IMR-90 (cell line): Measurements from ENCODE around the gene NRP2. TPM values are rescaled to one million over a fixed set of nuclear protein-coding genes. Genes with fewer than 3 reads are reported as not detected.

Experiments
- ATAC-seq: fragments of 200-7000 bp; cut with Tn5 transposase; 2 replicates; pipeline ENCODE4 v1.9.1; 2020; ENCODE audit warnings: low read depth, mild to moderate bottlenecking, moderate library complexity
- BruUV-seq: library from RNA; stranded (reverse); fragments of 400-500 nt; replicated peaks from 2 replicates; lab custom pipeline; 2021; lab: Mats Ljungman, UMichigan
- CTCF ChIA-PET: fragments of 300-600 bp; formaldehyde crosslinking; extraction: SDS; loops from one replicate; lab custom pipeline; 2021; ENCODE audit warnings: antibody characterized with exemption; lab: Yijun Ruan, JAX
- POLR2A ChIA-PET: fragments of 300-600 bp; sonication (Branson Sonifier 250); formaldehyde crosslinking; loops from one replicate; lab custom pipeline; 2022; ENCODE audit warnings: antibody characterized with exemption; ENCODE audit not compliant: unreplicated experiment; lab: Charles Lee
- DNase-seq: peaks from one replicate; pipeline ENCODE4 v3.0.0; 2013
- H2AFZ ChIP-seq: replicated peaks from 2 replicates; pipeline ENCODE3; 2013; ENCODE audit warnings: low read length, mild to moderate bottlenecking; ENCODE audit not compliant: poor library complexity
- H2AK5ac ChIP-seq: 2 replicates; pipeline ENCODE4 v1.6.1; 2013; ENCODE audit warnings: low read depth, low read length, inconsistent platforms
- H2AK9ac ChIP-seq: replicated peaks from 2 replicates; pipeline ENCODE3; 2013; ENCODE audit warnings: mild to moderate bottlenecking, low read depth, low read length, moderate library complexity; ENCODE audit not compliant: poor library complexity
- H2BK120ac ChIP-seq: 2 replicates; pipeline ENCODE4 v1.6.1; 2013; ENCODE audit warnings: low read depth, low read length, inconsistent platforms
- H2BK15ac ChIP-seq: 3 replicates; pipeline ENCODE4 v1.6.1; 2013; ENCODE audit warnings: low read depth, low read length, inconsistent platforms
- H2BK20ac ChIP-seq: 2 replicates; pipeline ENCODE4 v1.6.1; 2013; ENCODE audit warnings: low read depth, mild to moderate bottlenecking, inconsistent platforms, low read length, moderate library complexity
- H2BK5ac ChIP-seq: 2 replicates; pipeline ENCODE4 v1.6.1; 2013; ENCODE audit warnings: mild to moderate bottlenecking, low read depth, low read length, inconsistent platforms; ENCODE audit not compliant: poor library complexity, severe bottlenecking
- H3K14ac ChIP-seq: replicated peaks from 2 replicates; pipeline ENCODE4 v1.6.1; 2013; ENCODE audit warnings: low read depth, low read length, inconsistent platforms
- H3K18ac ChIP-seq: 2 replicates; pipeline ENCODE4 v1.6.1; 2013; ENCODE audit warnings: low read depth, low read length, control low read depth
- H3K23ac ChIP-seq: 2 replicates; pipeline ENCODE4 v1.6.1; 2013; ENCODE audit warnings: low read depth, low read length, inconsistent platforms
- H3K27ac ChIP-seq: 2 replicates; pipeline ENCODE4 v1.5.1; 2013; ENCODE audit warnings: mild to moderate bottlenecking, control low read depth, low read length; ENCODE audit not compliant: insufficient read depth
- H3K27me3 ChIP-seq: 2 replicates; pipeline ENCODE4 v1.6.1; 2013; ENCODE audit warnings: low read length; ENCODE audit not compliant: control insufficient read depth, insufficient read depth
- H3K36me3 ChIP-seq: 2 replicates; pipeline ENCODE4 v1.6.1; 2013; ENCODE audit warnings: low read length, mixed read lengths; ENCODE audit not compliant: control insufficient read depth, insufficient read depth
- H3K4ac ChIP-seq: 2 replicates; pipeline ENCODE4 v1.6.1; 2013; ENCODE audit warnings: low read depth, low read length, inconsistent platforms
- H3K4me1 ChIP-seq: 2 replicates; pipeline ENCODE4 v1.6.1; 2013; ENCODE audit warnings: low read length, mixed read lengths; ENCODE audit not compliant: control insufficient read depth, insufficient read depth
- H3K4me2 ChIP-seq: 2 replicates; pipeline ENCODE4 v1.6.1; 2013; ENCODE audit warnings: low read depth, mild to moderate bottlenecking, control low read depth, low read length, moderate library complexity
- H3K4me3 ChIP-seq: 2 replicates; pipeline ENCODE4 v1.5.1; 2013; ENCODE audit warnings: low read depth, mild to moderate bottlenecking, control low read depth, low read length, moderate library complexity; ENCODE audit not compliant: insufficient read depth
- H3K56ac ChIP-seq: 2 replicates; pipeline ENCODE4 v1.6.1; 2013; ENCODE audit warnings: low read length, inconsistent platforms; ENCODE audit not compliant: insufficient read depth; ENCODE audit errors: extremely low read depth
- H3K79me1 ChIP-seq, 2 experiments: 2 replicates each; pipeline ENCODE4 v1.6.1; 2013; ENCODE audit warnings: low read length in 2 of 2, inconsistent platforms in 1 of 2, low read depth in 1 of 2
- H3K9ac ChIP-seq: 2 replicates; pipeline ENCODE4 v1.6.1; 2013; ENCODE audit warnings: low read depth, low read length, control low read depth
- H3K9me1 ChIP-seq: 2 replicates; pipeline ENCODE4 v1.6.1; 2013; ENCODE audit warnings: low read length, inconsistent platforms; ENCODE audit not compliant: insufficient read depth
- H3K9me3 ChIP-seq: 2 replicates; pipeline ENCODE4 v1.6.1; 2013; ENCODE audit warnings: low read length; ENCODE audit not compliant: control insufficient read depth, insufficient read depth
- H4K20me1 ChIP-seq: 2 replicates; pipeline ENCODE4 v1.6.1; 2013; ENCODE audit warnings: low read length, inconsistent platforms; ENCODE audit not compliant: insufficient read depth
- H4K5ac ChIP-seq: 2 replicates; pipeline ENCODE4 v1.6.1; 2013; ENCODE audit warnings: mild to moderate bottlenecking, low read depth, low read length, control low read depth
- H4K8ac ChIP-seq, 2 experiments: 2 replicates each; pipeline ENCODE4 v1.6.1; 2013; ENCODE audit warnings: low read depth in 2 of 2, low read length in 2 of 2, control low read depth in 1 of 2, inconsistent platforms in 1 of 2
- H4K91ac ChIP-seq: 2 replicates; pipeline ENCODE4 v1.6.1; 2013; ENCODE audit warnings: low read depth, low read length, inconsistent platforms; ENCODE audit not compliant: insufficient read depth
- CEBPB ChIP-seq: IDR thresholded peaks from 2 replicates; pipeline ENCODE4 v1.6.1; 2012; ENCODE audit warnings: low read depth, low read length, improper control_type of control experiment
- CHD1 ChIP-seq: IDR thresholded peaks from 2 replicates; pipeline ENCODE4 v1.6.1; 2012; ENCODE audit warnings: low read depth, low read length, improper control_type of control experiment
- ELK1 ChIP-seq: fragments of 150-350 bp; IDR thresholded peaks from 2 replicates; pipeline ENCODE4 v1.6.1; 2016; ENCODE audit warnings: low read depth, mild to moderate bottlenecking, low read length, moderate library complexity, borderline replicate concordance
- FOS ChIP-seq: fragments of 150-350 bp; IDR thresholded peaks from 2 replicates; pipeline ENCODE4 v1.6.1; 2016; ENCODE audit warnings: low read depth, low read length
- MAZ ChIP-seq: IDR thresholded peaks from 2 replicates; pipeline ENCODE4 v1.6.1; 2012; ENCODE audit warnings: low read depth, mild to moderate bottlenecking, low read length, improper control_type of control experiment, moderate library complexity, borderline replicate concordance
- MXI1 ChIP-seq: IDR thresholded peaks from 2 replicates; pipeline ENCODE4 v1.6.1; 2012; ENCODE audit warnings: low read depth, mild to moderate bottlenecking, low read length, moderate library complexity, borderline replicate concordance
- RAD21 ChIP-seq: IDR thresholded peaks from 2 replicates; pipeline ENCODE4 v1.6.1; 2012; ENCODE audit warnings: low read length, improper control_type of control experiment
- RCOR1 ChIP-seq: IDR thresholded peaks from 2 replicates; pipeline ENCODE4 v1.6.1; 2012; ENCODE audit warnings: mild to moderate bottlenecking, low read length, improper control_type of control experiment; ENCODE audit not compliant: insufficient replicate concordance
- RFX5 ChIP-seq: IDR thresholded peaks from 2 replicates; pipeline ENCODE4 v1.8.0; 2012; ENCODE audit warnings: low read depth, mild to moderate bottlenecking, low read length, moderate library complexity
- SMC3 ChIP-seq: fragments of 150-350 bp; IDR thresholded peaks from 2 replicates; pipeline ENCODE4 v1.6.1; 2016; ENCODE audit warnings: low read depth, mild to moderate bottlenecking, antibody characterized with exemption, low read length, moderate library complexity
- WGBS, 2 experiments: methylation state at CpG; one replicate each; pipeline versions ENCODE4 v1.1.5 to v1.1.7; 2013; ENCODE audit warnings: missing lambda C conversion rate in 2 of 2; ENCODE audit not compliant: insufficient read length in 1 of 2; ENCODE audit errors: extremely low coverage in 2 of 2; 5-methylcytosine and 5-hydroxymethylcytosine counted together
- dilution Hi-C: fragments of 300-500 bp; cut with HindIII; formaldehyde crosslinking; loops from one replicate; pipeline ENCODE4 v1.14.3; 2018; ENCODE audit warnings: low sequenced_read_pairs; ENCODE audit not compliant: unreplicated experiment
- in situ Hi-C: fragments of 300-500 bp; cut with MboI; formaldehyde crosslinking; loops from 3 replicates; pipeline ENCODE4 v1.14.3; 2019; ENCODE audit warnings: low sequenced_read_pairs, inconsistent platforms, mixed read lengths
- intact Hi-C: fragments of 100-400 bp; cut with micrococcal nuclease; formaldehyde crosslinking; loops from 2 replicates; pipeline ENCODE4 v1.10.0; 2022
- polyA plus RNA-seq, 3 experiments: library from polyadenylated mRNA; depleted of rRNA; stranded (reverse); fragments of >200 nt; gene quantifications; 2 replicates each; pipeline ENCODE4 v1.2.3, GENCODE V29; 2012; ENCODE audit warnings: low replicate concordance in 1 of 3
- total RNA-seq: library from RNA; depleted of rRNA; stranded (reverse); fragments of >200 nt; gene quantifications from 2 replicates; pipeline ENCODE4 v1.2.3, GENCODE V29; 2012
- TF ChIP-seq, protein P1 (sequence below): fragments of 150-350 bp; IDR thresholded peaks from 2 replicates; pipeline ENCODE4 v1.6.1; 2017; ENCODE audit warnings: mild to moderate bottlenecking, antibody characterized with exemption, low read length, low read depth

The NRP2 gene
- total and polyA plus RNA-seq, 2 of the 4 experiments (the other 2 are of a cell fraction) = 46.4 to 51.3 TPM

DNA sequence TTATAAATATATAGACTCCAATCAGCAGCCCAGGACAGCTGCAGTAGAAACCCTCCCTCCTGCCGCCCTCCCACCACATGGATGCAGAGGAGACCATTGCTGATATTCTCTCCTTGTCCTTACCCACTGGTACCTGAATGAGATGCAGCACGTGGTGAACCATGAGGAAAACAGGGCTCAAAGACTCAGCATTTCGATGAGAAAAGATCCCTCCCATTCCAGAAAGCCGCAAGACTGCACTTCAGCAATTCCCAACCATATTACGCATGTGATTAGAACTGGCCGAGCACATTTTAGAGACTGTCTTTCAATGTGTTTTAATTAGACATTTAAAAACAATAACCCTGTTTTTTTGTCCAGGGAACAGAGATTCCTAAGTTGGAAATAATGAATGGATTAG, 125.5 kb downstream of the NRP2 start:
- Histone ChIP-seq H2AK9ac (no peak overlapping the region), H3K36me3 (no peaks in the 10 kb centered on the region), H3K27me3 (peaks cover 16% of the 10 kb centered on the region), H3K14ac (no peak overlapping the region), H4K8ac (no peak overlapping the region), H3K4ac (no peak overlapping the region), H2BK5ac (no peak overlapping the region), H3K4me1 (peaks cover 3% of the 10 kb centered on the region; the same call in 1 of the 2 replicates), H3K27ac (no peak overlapping the region), H3K79me1 (no peaks in the 10 kb centered on the region), H3K56ac (no peak overlapping the region), H2AFZ (no peak overlapping the region), H4K91ac (no peak overlapping the region), H2BK120ac (no peak overlapping the region), H2AK5ac (no peak overlapping the region), H3K9ac (no peak overlapping the region), H3K23ac (no peak overlapping the region), H4K5ac (no peak overlapping the region), H3K18ac (no peak overlapping the region), H3K4me3 (no peak overlapping the region), H4K20me1 (no peaks in the 10 kb centered on the region), H2BK15ac (no peak overlapping the region), H3K9me1 (no peaks in the 10 kb centered on the region; the same call in 1 of the 2 replicates), H3K9me3 (no peaks in the 10 kb centered on the region), H2BK20ac (no peak overlapping the region), H3K4me2 (no peak overlapping the region)
- POLR2A ChIA-PET = no interaction called here
- no peak for ATAC-seq
- in situ Hi-C loops = no loop called here
- intact Hi-C loops = no loop called here
- WGBS, 2 experiments = no CpG with 5 or more reads among the region's 6 CpGs
- no TSS peak for BruUV-seq
- CTCF ChIA-PET = no interaction called here
- dilution Hi-C loops = no loop called here
- no peak for DNase-seq
- TF ChIP-seq RAD21 (no peak), FOS (no peak), RFX5 (no peak), CHD1 (no peak), CEBPB (no peak), MAZ (no peak), RCOR1 (no peak), MXI1 (no peak), SMC3 (no peak), ELK1 (no peak)
- TF ChIP-seq, protein P1, sequence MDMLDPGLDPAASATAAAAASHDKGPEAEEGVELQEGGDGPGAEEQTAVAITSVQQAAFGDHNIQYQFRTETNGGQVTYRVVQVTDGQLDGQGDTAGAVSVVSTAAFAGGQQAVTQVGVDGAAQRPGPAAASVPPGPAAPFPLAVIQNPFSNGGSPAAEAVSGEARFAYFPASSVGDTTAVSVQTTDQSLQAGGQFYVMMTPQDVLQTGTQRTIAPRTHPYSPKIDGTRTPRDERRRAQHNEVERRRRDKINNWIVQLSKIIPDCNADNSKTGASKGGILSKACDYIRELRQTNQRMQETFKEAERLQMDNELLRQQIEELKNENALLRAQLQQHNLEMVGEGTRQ = no peak
